Measurements from ENCODE around the gene GARNL3.

GRCh38 chr9:127422787-127423186 is 158.2 kb downstream of the GARNL3 start:
- TF ChIP-seq POU2F2 (IDR thresholded peaks at IDR 0.05; ENCODE audit: low read depth, low read length) (no peak), TAF1 (IDR thresholded peaks at IDR 0.05; ENCODE audit: low read depth, low read length) (no peak), POLR2A (IDR thresholded peaks at IDR 0.05; ENCODE audit: low read depth, low read length) (no peak), POLR2AphosphoS5 (IDR thresholded peaks at IDR 0.05; ENCODE audit: low read depth, low read length) (no peak), SPI1 (IDR thresholded peaks at IDR 0.05; ENCODE audit: low read depth, low read length) (no peak)

Measured in GM12891 (cell line).